Right lobe of liver (tissue), 4 donors: ENCODE results near the gene ANKDD1A.

Experiments
- CTCF ChIP-seq, 4 donors: fragments of 200-600 bp in 3 of 4; fragments of 450-650 bp in 1 of 4; IDR thresholded peaks; one replicate each; pipeline versions ENCODE4 v1.5.1 to v1.8.0; 2016 to 2022; ENCODE audit warnings: antibody characterized with exemption in 4 of 4, mild to moderate bottlenecking in 2 of 4
- POLR2A ChIP-seq: fragments of 450-650 bp; IDR thresholded peaks from one replicate; pipeline ENCODE4 v1.6.1; 2017; ENCODE audit warnings: antibody characterized with exemption, mild to moderate bottlenecking
- donor health status: DM: no; HTN: no; CAD: no.
- donor health status: DM: no; HTN: no; CAD: no.
- donor health status: DM: no; HTN: yes; CAD: no.

GRCh38 chr15:64898406-64898805 is 13.3 kb upstream of the ANKDD1A start:
- TF ChIP-seq CTCF (IDR thresholded peaks at IDR 0.05), result no peak
- no peak for TF ChIP-seq POLR2A
